ENCODE results near the gene MYOM3. TPM values are rescaled to one million over a fixed set of nuclear protein-coding genes. Genes with fewer than 3 reads are reported as not detected.

MYOM3 gene
- total and polyA plus RNA-seq, 2 of the 13 experiments (the other 11 are each of a cell fraction or from before 2014, with no cell fraction given): 5.8 to 15.3 TPM

DNA sequence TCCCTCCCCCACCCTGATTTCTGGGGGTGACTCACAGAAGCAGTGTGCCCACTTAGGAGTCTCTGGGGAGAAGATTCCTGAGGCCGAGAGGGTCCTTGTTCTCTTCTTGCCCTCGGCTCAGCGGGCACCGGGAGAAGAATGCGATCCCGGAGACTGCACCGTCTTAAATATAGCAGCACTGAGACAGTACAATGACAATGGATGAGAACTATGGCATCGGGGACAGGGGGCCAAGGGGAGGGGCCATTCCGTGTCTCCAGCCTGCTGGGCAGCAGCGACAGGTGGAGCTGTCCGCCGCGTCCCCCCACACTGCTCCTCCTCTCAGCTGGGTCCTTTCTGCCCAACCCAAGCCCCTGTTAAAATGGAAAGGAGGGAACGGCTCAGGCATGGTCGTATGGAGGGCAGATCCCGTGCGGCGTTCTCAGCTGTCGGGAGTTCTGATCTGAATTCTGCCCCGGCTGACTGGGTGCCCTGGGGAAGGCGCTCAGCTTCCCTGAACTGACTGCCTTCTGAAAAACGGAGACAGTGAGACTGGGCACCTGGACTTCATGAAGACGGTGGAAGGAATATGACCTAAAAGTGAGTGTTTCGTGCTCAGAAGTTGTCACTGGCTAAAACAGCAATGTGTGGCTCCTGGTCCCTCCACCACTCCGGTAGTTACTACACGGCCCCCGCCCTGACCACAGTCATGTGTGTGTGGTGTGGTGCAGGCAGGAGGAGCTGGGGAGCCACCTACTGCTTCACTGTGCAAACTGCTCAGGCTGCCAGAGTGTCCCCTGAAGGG, at the start of gene MYOM3 (continued):
- TF ChIP-seq ZNF773 (CRISPR knock-in tag; IDR thresholded peaks at IDR 0.05; ENCODE audit: borderline replicate concordance): no peak
- TF ChIP-seq, protein P1, sequence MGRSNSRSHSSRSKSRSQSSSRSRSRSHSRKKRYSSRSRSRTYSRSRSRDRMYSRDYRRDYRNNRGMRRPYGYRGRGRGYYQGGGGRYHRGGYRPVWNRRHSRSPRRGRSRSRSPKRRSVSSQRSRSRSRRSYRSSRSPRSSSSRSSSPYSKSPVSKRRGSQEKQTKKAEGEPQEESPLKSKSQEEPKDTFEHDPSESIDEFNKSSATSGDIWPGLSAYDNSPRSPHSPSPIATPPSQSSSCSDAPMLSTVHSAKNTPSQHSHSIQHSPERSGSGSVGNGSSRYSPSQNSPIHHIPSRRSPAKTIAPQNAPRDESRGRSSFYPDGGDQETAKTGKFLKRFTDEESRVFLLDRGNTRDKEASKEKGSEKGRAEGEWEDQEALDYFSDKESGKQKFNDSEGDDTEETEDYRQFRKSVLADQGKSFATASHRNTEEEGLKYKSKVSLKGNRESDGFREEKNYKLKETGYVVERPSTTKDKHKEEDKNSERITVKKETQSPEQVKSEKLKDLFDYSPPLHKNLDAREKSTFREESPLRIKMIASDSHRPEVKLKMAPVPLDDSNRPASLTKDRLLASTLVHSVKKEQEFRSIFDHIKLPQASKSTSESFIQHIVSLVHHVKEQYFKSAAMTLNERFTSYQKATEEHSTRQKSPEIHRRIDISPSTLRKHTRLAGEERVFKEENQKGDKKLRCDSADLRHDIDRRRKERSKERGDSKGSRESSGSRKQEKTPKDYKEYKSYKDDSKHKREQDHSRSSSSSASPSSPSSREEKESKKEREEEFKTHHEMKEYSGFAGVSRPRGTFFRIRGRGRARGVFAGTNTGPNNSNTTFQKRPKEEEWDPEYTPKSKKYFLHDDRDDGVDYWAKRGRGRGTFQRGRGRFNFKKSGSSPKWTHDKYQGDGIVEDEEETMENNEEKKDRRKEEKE (IDR thresholded peaks at IDR 0.05): no peak
- no peak for TF ChIP-seq SOX13 (IDR thresholded peaks at IDR 0.05)
- no peak for TF ChIP-seq SOX13 (CRISPR knock-in tag; conservative IDR thresholded peaks at IDR 0.05 in 1 of 2, IDR thresholded peaks at IDR 0.05 in 1 of 2)
- TF ChIP-seq THYN1 (CRISPR knock-in tag; IDR thresholded peaks at IDR 0.05; ENCODE audit: borderline replicate concordance, low read depth): no peak
- TF ChIP-seq SRF (IDR thresholded peaks at IDR 0.05; ENCODE audit: low read depth, low read length): no peak
- TF ChIP-seq, protein P2, sequence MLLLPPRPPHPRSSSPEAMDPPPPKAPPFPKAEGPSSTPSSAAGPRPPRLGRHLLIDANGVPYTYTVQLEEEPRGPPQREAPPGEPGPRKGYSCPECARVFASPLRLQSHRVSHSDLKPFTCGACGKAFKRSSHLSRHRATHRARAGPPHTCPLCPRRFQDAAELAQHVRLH (CRISPR knock-in tag; IDR thresholded peaks at IDR 0.05; ENCODE audit: borderline replicate concordance, low read depth): peak; percentile 72; the same call in 1 of the 2 replicates
- no peak for TF ChIP-seq NRL (CRISPR knock-in tag; IDR thresholded peaks at IDR 0.05; ENCODE audit: borderline replicate concordance)
- TF ChIP-seq TOPORS (CRISPR knock-in tag; IDR thresholded peaks at IDR 0.05): no peak
- TF ChIP-seq ZNF292 (CRISPR knock-in tag; IDR thresholded peaks at IDR 0.05; ENCODE audit: borderline replicate concordance, low read depth): peak; percentile 55; the same call in 1 of the 2 replicates
- TF ChIP-seq TGIF2 (CRISPR knock-in tag; IDR thresholded peaks at IDR 0.05): peak; percentile 27; the same call in 1 of the 2 replicates
- TF ChIP-seq SIX4 (CRISPR knock-in tag; IDR thresholded peaks at IDR 0.05): no peak
- no peak for TF ChIP-seq ZNF317 (CRISPR knock-in tag; IDR thresholded peaks at IDR 0.05)
- TF ChIP-seq ZNF761 (CRISPR knock-in tag; conservative IDR thresholded peaks at IDR 0.05): no peak
- TF ChIP-seq ZNF670 (CRISPR knock-in tag; IDR thresholded peaks at IDR 0.05; ENCODE audit: borderline replicate concordance): no peak
- peak; percentile 40; the same call in 1 of the 2 replicates for TF ChIP-seq TBX2 (CRISPR knock-in tag; IDR thresholded peaks at IDR 0.05; ENCODE audit: borderline replicate concordance)
- no peak for TF ChIP-seq ZNF720 (CRISPR knock-in tag; IDR thresholded peaks at IDR 0.05)
- no peak for TF ChIP-seq ZNF556 (CRISPR knock-in tag; IDR thresholded peaks at IDR 0.05; ENCODE audit: borderline replicate concordance)
- no peak for TF ChIP-seq RNF2 (conservative IDR thresholded peaks at IDR 0.05; ENCODE audit: low read depth)
- no peak for TF ChIP-seq SYNCRIP (IDR thresholded peaks at IDR 0.05; ENCODE audit: insufficient read depth, low read depth, low read length)
- TF ChIP-seq EP300 (IDR thresholded peaks at IDR 0.05; ENCODE audit: low read depth in 2 of 2, low read length in 2 of 2): no peak
- no peak for TF ChIP-seq EP300 (CRISPR knock-in tag; IDR thresholded peaks at IDR 0.05; ENCODE audit: borderline replicate concordance)
- no peak for TF ChIP-seq NCOR1 (IDR thresholded peaks at IDR 0.05; ENCODE audit: borderline replicate concordance, low read length)
- TF ChIP-seq POLR2AphosphoS2 (IDR thresholded peaks at IDR 0.05; ENCODE audit: low read depth, low read length): no peak
- no peak for TF ChIP-seq ZSCAN29 (CRISPR knock-in tag; conservative IDR thresholded peaks at IDR 0.05)
- no peak for TF ChIP-seq ZNF496 (CRISPR knock-in tag; IDR thresholded peaks at IDR 0.05; ENCODE audit: insufficient replicate concordance)
- no peak for TF ChIP-seq KDM6A (CRISPR knock-in tag; IDR thresholded peaks at IDR 0.05; ENCODE audit: low read depth)
- no peak for TF ChIP-seq ZNF451 (CRISPR knock-in tag; IDR thresholded peaks at IDR 0.05)

Data from HepG2 (cell line).